NOMO-1 treated with DMSO at 0.1 percent for 48 hours (cell line): ENCODE measurements around the gene TMEM151B.
A peak's percentile ranks its signal among the peaks of the same experiment; 100 is the strongest.

Experiments
- DNase-seq: peaks from one replicate; lab custom pipeline; 2025; ENCODE audit not compliant: unreplicated experiment; lab: John Stamatoyannopoulos, UW

TMEM151B gene

DNA sequence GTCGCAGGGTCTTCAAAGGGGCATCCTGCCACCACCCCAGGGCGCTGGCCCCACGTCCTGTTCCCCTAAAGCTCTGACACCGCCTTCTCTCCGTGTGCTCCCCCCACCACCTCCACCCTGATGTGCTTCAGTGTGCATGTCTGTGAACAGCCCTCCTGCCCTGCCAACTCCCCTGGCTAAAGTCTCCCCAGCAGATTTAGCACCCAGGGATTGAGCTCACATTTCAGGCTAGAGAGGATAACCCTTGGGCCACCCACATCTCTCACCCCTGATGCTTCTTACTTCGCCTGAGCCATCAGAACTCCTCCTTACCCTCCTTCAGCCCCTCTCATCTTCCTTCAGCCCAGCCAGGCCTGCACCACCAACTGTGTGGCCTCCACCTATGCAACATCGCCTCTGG is 7.5 kb downstream of the TMEM151B start:
- no peak for DNase-seq

DNA sequence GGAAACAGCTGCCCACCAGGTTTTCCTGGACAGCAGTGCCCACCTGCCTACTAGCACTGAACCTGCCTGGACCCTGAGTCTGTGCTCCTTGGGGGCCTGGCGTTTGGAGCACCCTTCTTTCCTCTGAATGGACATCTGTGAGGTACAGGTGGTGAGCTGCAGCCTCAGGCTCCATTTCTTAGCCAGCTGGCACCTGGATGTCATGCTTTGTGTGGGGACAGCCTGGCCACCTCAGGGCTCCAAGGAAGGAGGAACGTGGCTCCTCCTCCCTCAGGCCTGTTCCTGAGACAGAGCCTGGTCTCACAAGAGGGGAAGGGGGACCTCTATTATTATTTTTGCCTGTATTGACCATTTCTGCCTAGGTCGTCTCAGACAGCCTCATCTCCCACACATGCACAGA is 8.1 kb downstream of the TMEM151B start:
- no peak for DNase-seq

DNA sequence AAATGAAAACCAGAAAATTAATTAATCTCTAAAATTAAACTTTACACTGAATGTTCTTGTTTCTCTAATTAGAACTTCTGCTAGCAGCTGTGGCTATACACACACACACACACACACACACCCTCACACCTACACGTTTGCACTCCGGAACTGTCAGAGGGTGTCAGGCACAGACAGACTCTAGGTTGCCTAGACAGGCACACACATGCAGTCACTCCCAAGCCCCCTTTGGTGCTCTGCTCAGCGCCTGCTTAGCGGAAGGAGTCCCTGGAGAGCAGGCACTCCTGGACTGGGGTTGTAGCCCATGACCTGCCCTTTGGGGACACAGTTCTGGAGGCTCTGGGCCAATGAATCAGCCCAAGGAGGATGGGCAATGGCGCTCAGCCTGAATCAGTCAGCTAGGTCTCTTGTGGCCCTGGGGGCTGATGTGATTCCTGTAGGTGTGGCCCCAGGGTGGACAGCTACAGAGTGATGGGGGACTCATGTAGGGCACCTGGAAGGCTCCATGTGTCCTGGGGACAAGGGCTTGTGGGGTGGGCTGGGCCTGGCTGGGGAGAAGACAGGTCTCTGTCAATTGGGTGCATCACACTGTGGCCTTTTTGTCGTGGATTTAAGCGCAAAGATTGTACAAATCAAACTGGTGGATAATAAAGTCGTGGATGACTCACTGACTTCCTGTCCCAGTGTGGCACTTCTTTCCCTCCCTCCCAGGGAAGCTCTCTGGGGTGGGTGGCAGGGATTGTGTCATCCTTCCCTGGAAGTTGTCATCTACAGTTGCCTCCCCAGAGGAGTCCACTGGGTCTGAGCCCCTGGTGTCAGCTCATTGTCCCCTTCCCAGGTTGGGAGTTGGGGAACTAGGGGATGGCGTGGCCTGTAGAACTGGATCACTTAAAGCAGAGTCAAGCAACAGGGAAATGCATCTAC is 8.8 kb downstream of the TMEM151B start:
- DNase-seq, result no peak

DNA sequence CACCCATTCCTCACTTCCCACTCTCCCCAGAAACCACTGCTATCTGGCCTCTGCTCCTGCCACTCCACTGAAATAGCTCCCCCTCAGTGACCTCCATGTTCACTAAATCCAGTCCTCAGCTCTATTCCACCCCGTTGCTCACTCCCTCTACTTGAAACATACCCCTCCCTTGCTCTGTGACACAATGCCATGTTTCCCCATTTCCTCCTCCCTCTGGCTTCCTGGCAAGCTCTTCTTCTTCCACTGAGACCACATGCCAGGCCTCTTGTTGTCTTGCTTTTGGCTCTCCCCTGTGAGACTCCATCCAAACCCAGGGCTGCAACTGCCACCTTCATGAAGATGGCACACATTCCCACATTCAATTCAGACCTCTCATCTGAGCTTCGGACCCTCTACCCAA is 13.9 kb downstream of the TMEM151B start:
- no peak for DNase-seq

DNA sequence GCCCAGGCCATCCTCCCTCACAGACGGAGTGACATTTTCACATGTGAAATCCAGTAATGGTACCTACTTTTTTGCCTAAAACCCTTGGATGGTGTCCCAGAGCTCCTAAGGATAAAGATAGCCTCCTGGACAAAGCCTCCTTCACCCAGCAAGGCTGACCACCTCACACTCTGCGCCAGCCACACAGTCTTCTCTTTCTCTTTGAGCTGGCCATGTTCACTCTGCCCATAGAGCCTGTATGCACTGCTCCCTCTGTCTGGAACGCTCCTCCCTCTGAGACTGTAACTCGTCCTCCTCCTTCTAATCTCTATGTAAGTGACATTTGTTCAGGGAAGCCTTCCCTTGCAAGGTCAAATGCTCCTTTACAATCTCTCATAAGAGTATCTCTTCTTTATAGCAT is 14.6 kb downstream of the TMEM151B start:
- no peak for DNase-seq

DNA sequence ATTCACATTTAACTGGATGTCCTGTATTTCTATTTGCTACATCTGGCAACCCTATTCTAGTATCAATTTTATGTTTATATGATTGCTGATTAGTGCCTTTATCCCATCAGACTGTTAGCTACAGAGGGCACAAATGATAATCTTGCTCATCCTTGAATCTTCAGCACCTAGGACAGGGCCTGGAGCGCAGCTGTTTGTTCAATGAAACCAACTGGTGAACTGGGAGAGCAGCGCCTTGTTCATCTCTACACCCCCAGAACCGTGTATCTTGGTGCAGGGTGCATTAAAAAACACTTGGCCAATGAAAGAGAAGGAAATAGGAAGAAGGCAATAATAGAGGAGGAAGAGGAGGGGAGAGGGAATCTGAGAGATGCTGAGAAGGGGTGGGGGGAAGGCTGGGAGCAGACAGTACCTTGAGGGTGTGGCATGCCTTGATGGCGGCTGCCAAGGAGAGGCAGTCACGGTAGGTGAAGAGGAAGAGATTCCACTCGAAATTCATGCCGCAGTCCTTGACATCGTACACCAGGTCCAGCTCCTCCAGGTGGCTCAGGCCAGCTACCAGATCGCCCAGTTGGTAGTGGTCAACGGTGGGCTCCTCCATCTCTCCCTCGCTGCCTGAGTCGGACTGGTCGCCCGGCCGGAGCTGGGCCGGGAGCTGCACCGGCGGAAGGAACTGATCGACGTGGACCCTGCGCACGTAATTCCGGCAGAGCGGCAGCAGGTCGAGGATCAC is 15.5 kb downstream of the TMEM151B start:
- peak; percentile 14 for DNase-seq

DNA sequence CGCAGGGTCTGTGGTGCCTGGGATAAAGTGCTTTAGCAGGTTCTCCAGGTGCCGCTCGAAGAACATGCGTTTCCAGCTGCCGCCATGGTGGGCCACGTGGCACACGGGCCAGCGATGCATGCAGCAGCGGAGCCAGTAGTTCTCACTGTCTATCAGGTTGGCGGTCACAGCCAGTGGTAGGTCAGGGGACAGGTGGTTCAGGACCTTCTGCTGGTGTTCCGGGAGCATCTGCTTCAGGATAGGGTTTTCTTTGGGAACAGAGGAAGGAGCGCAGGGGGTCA is 16.0 kb downstream of the TMEM151B start:
- no peak for DNase-seq

DNA sequence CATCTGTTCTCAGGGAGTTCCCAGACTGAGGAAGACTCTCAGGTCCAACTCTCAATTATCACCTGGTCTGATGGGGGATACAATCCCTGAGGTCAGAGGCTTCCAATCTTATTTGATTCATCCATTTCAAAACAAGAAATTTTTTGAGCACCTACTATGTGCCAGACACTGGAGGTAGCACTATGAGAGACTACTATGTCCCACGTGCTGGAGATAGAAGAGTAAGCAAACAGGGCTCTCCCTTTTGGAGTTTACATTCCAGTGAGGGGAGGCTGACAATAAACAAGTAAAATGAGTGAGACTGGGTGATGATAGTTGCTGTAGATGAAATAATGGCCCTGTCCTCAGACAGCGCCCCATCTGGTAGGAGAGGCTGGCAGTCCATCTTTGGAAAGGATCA is 16.5 kb downstream of the TMEM151B start:
- no peak for DNase-seq

DNA sequence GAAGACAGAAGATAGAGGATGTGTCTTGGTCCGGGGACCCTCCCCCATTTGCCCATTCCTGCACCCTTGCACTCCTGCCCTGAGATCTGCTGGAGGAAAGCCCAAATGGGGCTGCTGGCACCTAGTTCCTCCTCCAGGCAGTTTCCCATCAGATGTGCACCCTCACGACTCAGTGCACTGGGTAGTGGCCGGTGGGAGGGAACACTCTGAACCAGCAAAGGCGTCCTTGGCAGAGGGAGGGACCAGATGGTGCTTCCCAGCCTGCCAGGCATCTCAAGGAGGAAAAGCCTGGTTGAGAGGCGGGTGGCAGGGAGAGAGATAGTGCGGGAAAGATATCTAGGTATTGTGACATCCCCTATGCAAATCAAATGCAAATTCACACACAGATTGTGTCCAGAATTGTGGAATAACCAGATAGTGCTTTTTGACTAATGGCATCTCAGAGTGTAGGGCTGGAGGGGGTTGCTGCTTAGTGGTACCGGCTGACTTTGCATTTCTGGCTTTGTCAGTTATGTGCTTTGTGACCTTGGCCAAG is 19.5 kb downstream of the TMEM151B start:
- no peak for DNase-seq

DNA sequence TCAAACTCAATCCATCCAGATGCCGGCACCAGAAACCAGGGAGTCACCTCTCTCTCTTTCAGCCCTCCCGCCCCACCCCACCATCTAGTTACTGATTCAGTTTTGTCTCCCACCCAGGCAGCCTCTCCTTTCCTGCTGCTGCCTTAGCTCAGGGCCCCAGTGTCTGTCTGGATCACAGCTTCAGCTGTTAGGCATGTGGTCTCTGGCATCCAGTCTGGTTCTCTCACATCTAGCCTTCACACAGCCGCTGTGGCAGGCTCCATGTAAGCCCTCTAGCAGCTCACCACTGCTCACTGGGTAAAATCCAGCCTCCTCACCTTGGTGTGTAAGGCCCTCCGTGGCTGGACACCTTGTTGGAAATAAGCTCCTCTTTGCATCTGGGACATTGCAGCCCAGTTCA is 21.6 kb downstream of the TMEM151B start:
- no peak for DNase-seq

DNA sequence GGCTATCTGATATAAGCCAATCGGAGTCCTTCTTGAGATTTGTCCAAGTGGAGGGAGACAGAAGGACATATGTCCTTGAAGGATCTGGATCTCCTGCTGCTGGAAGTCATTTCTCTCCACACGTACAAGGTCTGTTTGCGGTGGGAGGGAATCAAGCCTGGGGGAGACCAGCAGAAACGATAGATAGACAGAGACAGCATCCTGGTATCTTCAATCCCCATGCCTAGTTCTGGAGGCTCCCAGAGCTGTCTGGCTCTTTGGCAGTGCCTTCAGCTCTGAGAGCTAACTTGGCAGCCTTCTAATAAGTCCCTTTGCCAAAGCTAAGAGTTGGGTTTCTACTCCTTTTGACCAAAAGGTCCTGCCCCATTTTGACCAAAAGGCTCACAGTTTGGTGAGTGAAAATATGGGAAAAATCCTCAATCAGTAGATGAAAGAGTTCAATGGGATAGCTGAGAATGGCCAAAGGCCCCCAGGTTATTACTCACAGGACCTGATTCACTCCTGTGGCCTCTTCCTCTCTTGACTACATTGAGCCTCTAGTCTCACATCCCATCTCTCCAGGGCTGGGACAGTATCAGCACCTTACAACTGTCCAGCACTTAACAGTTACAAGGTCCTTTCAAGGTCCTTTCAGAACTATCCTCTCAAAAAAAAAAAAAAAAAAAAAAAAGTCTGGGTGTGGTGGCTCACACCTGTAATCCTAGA is 22.6 kb downstream of the TMEM151B start:
- DNase-seq, result no peak

DNA sequence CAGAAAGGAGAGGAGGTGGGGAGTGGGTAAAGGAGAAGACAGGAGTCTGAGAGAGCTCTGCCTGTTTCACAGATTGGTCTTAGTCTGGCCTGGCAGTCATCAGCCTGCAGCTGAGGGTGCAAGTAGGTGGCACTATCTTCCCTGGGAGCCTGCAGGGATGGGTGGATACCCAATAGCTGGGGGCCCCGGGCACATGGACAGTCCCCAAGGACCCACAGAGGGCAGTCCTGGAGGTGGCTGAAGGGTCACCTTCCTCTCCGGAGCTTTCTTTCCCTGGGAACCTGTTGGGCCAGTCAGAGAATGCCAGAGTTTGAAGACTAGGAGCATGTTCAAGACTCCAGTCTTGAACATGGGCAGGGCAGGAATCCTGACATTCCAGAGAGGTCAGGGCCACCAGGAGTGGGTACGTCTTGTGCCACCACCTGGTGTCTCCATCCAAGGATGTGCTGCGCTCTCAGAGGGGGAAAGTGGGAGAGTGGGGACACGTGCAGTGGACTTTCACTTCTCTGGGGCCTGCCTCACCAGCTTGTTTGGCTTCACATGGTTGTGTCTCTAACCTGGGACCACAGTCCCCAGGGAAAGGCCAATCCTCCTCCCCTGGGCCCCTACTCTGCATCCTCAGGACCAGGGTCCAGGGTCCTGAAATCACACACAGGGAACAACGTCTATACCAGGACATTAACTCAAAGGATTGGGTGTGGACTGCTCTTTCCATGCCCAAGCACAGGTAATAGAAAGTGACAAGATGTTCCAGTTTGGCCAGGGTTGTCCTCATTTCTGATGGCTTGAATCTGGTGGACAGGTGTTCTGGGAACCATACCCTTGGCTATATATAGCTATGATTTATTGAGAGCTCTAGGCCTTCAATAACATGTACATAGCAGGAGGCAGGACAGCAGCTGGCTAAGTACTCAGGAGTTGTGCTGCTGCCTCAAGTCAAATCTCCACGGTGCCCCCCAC is 24.9 kb downstream of the TMEM151B start:
- DNase-seq, result no peak

DNA sequence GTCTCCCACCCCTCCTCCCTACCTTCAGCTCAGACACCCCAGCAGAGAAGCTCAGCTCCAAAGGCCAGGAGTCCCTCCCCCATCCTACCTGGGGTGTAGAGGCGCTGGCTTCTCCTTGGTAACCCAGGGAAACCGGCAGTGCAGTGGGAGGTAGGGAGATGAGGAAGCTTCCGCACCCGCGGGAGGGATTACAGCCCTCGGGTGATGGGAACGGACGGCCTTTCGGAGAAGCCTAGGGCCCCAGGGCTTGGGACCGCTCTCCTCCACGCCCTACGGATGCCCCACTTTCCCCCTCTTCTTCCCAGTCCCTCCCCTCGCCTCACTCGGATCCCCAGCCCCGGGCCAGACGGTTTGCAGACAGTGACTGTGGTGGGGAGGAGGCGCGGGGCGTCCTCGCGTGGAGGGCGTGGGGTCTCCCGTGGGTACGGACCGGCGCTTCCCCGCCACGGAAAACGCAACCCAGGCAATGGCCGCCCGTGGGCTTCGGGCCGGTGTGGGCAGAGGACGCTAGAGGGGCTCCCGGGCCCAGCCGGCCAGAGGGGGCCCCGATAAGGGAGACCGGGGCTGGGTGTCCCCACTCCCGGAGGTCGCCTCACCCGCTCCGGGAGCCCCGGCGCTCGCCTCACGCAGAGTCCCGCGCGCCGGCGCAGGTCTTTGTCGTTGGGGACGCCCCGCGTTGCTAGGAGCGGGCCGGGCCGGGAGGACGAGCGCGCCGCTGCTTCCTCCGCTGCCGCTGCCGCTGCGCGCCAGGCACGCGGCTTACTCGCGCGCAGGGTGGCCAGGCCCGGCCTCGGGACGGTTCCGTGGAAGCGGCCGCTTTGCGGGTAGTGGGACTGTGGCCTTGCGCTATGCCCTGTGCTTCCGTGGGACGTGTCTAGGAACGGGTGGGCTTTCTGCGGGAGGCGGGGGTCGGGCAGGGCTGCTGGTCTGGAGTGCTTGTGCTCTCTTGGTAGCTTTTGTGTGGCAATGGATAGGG is 27.1 kb downstream of the TMEM151B start:
- DNase-seq, result no peak

DNA sequence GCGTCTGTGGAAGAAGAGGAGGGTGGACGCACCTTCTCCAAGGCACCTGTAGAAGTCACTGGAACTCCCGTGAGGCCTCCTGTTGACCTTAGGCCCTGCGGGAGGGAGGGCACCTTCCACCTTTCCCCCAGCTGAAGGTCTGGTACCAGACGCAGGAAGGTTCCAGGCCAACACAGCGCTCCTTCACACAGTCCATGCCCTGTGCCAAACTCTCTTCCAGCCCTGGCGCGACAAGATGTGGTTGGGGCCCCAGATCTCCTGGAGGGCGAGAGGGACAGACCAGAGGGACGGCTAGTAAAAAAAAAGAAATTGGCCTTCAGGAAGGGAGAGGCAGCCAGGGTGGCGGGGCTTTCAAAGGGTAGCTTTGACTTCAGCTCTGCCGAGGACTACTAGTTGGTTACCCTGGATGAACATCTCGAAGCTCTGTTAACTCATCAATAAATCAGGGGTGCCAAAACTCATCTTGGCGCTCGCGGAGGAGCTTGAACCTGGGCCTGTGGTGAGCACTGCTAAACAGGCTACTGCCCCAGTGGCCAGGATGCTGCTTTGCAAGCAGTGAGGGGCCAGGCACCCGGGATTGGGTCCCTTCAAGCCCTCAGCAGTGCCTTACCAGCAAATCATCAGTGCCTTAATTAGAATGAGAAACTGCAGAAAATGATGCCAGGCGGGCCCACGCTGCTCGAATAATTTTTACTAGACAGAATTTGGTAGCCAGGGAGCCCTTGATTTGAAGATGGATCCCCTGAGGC is 28.0 kb downstream of the TMEM151B start:
- no peak for DNase-seq

DNA sequence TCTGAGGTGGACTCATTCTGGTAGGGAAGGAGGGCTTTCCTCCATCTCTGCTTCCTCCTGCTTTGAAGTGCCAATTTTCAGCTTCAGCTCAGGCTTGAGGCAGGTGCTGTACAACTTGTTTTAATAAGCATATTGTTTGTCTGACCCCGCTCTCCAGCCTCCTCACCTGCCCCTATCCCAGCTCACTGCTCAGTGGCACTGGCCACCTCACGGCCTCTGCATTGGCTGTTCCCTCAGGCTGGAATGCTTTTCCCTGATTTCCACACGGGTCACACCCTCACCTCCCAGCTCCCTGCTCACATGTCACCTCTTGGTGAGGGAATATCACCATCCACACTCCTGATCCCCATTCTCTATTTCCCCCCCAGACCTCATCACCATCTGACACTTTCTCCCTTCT is 28.6 kb downstream of the TMEM151B start:
- no peak for DNase-seq

DNA sequence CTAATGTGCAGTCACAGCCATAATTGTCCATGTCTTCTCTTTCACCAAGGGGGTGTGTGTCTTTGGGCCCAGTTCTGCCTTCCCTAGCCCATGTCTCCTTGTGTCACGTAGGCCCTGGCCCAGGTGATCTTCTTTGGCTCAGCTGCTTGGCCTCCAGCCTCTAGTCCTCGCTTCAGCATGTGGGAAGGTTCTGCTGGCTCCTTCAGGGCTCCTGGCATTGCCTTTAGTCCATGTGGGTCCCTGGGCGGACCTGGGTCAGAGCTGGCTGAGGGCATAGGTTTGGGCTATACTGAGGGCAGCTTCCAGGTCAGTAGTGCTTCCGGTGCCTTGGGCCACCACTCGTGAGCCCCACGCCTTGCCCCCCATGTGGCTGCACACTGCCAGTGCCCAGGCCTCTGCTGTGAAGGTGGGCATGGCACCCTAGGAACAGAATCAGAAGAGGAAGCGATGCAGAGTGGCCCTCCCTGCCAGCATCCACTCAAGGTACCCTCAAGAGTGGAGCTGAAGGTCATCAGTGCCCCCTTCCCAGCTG is 30.1 kb downstream of the TMEM151B start:
- no peak for DNase-seq

DNA sequence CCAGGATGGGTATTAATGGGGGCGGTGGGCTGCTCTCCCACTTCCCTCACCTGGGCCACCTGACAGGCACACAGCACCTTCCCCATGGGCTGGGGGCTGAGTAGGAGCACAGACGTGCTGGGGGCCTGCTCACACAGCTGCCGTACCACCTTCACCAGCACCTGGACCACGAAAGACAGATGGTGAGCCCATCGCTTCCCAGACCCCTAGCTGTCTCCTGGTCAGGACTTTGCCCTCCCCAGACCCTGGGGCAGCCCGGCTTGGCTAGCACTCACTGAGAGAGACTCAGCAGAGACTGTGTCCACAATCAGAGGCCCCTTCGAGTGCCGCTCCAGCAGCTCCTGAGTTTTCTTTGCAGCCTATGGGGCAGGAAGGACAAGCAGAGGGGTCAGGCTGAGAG is 30.9 kb downstream of the TMEM151B start:
- no peak for DNase-seq

DNA sequence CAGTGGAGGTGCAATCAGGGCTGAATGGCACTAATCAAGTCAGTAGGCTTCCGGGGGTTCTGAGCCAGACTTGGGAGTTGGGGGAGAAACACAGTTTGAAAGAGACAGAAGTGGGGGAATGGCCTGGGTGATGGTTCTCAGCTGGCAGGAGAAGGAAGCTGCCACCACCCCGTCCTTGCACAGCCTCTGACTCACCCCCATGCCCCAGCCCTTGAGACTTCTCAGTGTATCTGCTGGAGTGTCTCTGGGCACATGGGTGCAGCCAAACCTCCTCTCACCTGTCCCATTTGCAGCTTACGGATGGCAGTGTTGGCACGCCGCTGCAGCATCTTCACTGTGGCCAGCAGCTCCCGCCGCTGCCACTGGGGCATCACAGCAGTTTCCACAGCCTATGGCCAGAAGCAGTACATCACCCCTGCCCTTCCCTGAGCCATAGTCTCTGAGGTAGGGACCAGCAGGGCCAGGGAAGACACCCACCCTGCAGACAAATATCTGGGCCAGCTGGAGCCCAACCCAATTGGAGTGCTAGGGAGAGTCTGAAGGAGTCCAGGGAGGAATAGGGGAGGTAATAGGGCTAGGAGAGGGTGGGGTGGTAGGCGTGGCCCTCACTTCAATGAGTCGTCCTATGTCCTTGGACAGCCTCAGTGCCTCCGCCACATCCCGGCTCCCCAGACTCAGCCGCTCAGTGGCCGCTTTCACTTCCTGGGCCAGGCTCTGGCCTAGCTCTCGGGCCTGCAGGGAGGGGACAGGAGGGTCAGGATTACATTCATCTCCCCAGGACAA is 31.7 kb downstream of the TMEM151B start:
- DNase-seq, result no peak
